Hematopoietic multipotent progenitor cell treated with erythropoietin and hydrocortisone succinate and interleukin-3 and kit ligand, for 8 days (in vitro differentiated cells): Measurements from ENCODE around the gene NF2.
A peak's percentile ranks its signal among the peaks of the same experiment; 100 is the strongest.
"Not testable (repeated sequence)": the region's sequence is repeated elsewhere in the genome, so short reads cannot be mapped to it uniquely, and the experiment has no call there.

Source experiments
- DNase-seq: peaks from one replicate; pipeline ENCODE4 v3.0.0-alpha.2; 2015

NF2 gene

DNA sequence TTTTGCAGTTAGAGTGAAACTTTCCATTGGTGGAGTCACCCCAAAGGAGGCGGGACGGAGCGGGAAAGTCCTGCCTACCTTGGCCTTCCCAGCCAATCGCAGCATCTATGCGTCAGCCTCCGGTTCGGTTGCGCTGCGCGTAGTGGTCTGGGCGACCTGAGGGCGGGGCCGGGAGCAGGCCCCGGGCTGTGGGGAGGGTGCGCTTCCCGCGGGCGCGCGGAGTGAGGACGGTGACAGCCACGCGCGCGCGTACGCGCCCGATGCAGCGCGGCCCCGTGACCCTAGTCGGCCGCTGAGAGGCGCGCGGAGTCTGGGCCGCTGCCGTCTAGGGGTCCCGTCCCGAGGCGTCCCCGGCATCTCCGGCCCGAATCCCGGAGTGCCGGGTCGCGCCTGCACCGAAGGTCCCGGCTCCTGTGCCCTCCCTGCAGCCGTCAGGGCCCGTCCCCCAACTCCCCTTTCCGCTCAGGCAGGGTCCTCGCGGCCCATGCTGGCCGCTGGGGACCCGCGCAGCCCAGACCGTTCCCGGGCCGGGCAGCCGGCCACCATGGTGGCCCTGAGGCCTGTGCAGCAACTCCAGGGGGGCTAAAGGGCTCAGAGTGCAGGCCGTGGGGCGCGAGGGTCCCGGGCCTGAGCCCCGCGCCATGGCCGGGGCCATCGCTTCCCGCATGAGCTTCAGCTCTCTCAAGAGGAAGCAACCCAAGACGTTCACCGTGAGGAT, at the start of gene NF2:
NF2 (plus strand) TSS at position 276 of the 718 bp plus-strand sequence; CDS start at position 642, 366 bp downstream.
- peak; percentile 100 for DNase-seq

DNA sequence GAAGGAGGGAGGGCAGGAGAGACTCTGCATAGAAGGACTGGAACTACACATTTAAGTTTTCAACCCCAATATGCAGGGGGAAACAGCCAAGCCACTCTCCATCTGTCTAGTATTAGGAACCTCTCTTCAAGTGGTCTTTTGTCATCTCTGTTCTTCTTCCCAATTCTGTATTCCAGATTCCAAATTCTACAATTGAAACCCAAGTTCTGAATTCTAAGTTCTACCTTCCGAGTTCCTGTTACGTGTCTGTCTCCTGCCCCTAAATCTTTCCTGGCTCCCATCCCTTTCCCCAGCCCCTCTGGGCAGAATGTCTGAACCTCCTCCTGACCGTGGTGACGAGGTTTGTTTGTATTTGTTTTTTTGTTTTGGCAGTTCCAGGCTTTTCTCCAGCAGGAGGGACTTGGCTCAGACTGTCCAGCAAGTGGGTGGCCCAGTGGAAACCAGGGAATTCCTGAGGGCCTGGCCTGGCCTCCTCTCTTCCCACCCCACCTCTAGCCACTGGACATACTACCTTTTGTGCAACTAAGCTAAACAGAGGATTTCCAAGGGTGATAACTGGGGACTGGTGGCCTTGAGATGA, 48.3 kb upstream of the NF2 start:
- DNase-seq = no peak

DNA sequence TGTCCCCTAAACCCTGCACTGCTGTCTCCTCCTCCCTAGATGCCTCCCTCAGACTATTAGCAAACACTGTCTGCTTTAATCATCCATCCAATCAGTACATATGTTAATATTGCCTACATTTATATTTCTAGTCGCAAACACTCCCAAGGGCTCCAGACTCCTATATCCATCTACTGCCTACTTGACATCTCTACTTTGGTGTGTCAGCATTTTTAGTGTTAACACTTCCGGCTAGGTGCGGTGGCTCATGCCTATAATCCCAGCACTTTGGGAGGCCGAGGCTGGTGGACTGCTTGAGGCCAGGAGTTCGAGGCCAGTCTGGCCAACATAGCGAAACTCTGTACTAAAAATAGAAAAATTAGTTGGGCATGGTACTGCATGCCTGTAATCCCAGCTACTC, 44.4 kb upstream of the NF2 start:
- DNase-seq = no peak

DNA sequence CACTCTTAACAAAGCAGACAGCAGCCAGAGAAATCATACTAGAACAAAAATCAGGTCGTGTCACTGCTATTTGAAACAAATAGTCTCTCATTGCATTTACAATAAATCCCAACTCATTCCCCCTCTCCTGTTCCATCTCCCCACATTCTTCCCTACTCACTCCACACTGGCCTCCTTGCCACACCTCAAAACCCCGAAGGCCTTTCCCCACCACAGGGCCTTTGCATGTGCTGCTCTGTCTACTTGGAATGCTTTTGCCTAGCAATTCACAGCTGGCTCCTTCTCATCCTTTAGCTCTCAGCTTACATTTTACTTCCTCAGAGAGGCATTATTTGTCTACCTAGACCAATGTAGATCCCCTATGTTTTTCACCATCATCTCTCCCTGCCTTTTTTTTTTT, 43.6 kb upstream of the NF2 start:
- no peak for DNase-seq

DNA sequence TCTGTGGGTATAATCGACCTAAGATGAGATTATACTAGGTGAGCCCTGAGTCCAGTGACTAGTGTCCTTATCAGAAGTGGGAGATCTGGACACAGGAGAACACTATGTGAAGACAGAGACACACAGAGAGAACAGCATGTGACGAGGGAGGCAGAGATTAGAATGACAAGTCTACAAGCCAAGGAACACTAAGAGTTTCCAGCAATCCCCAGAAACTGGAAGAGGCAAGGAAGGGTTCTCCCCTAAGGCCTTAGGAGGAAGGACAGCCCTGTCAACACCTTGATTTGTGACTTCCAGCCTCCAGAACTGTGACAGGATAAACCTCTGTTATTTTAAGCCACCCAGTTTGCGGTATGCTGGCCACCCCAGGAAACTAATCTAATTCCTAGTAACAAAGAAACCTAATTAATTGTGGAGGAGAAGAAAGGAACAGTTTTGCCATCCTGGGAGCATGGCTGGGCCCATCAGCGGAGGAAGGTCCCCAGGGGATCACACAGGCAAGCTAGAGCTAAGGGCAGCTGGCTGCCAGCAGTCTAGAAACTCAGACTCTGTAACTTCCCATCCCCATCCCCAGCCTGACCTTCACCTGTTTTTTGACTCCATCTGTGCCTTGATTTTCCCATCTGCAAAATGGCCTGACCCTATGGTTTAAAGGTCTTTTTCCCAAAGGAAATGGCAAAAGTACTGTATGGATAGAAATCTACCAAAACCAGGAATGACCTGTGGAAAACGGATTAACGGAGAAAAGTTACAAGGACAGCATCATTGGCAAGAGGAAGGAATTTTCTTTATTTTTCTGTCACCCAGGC, 39.6 kb upstream of the NF2 start:
- no peak for DNase-seq

DNA sequence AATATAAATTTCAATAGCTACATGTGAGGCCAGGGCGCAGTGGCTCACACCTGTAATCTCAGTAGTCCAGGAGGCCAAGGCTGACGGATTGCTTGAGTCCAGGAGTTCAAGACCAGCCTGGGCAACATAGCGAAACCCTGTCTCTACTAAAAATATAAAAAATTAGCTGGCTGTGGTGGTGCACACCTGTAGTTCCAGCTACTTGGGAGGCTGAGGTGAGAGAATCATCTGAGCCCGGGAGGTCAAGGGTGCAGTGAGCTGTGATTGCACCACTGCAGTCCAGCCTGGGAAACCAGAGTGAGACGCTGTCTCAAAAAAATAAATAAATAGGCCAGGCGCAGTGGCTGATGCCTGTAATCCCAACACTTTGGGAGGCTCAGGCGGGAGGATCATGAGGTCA, 36.9 kb upstream of the NF2 start:
- DNase-seq = not testable (repeated sequence)

DNA sequence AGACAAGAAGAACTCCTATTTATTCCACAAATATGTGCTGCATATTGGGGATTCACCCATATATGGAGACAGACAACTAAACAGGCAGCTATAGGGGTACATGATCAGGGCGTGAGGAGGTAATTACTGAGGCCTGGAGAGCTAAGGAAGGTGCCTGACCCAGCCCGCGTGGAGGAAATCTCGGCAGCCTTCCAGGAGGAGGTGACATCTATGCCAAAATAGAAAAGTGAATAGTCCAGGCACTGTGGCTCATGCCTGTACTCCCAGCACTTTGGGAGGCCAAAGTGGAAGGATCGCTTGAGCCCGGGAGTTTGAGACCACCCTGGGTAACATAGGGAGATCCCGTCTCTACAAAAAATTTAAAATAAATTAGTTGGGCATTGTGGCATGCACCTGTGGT, 36.1 kb upstream of the NF2 start:
- no peak for DNase-seq

DNA sequence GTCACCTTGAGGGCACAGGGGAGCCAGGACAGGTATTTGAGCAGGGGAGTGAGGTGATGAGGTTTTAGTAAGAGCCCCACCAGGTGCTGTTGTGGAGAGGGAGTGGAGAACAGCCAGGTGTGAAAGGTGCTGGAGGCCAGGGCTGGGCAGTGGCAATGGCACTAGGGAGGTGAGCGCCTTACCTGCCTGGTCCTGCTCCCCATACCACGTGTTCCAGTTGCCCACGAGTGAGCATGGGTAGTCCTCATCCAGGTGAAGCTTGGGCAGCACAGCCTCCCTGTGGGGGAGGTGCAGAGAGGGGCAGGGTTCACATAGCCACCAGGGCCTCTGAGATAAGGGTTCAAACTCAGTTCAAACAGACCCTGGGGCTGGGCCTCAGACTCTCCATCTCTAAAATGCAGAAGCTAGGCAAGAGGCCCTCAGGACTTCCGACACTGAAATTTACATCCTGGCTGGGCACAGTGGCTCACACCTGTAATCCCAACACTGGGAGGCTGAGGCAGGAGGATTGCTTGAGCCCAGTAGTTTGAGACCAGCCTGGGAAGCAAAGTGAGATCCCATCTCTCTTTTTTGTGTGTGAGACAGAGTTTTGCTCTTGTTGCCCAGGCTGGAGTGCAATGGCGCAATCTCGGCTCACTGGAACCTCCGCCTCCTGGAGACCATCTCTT, 34.3 kb upstream of the NF2 start:
- DNase-seq = no peak

DNA sequence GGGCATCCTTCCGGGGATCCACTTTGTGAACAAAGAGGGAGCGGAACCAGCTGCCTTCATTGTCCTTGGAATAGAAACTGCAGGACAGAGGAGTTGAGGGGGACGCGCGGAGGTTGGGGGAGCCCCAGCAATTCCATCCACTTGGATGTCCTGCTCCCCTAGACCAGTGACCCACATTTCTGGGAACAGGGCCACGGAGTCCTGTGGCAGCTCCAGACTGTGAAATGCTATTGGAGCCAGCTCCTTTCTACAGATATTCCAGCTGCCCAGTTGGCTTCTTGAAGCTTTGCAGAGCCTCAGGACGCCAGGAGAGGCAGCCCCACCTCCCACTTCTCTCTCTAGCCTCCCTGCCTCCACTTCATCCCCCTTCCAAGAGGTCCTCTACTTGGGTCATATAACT, 33.0 kb upstream of the NF2 start:
- DNase-seq = no peak

DNA sequence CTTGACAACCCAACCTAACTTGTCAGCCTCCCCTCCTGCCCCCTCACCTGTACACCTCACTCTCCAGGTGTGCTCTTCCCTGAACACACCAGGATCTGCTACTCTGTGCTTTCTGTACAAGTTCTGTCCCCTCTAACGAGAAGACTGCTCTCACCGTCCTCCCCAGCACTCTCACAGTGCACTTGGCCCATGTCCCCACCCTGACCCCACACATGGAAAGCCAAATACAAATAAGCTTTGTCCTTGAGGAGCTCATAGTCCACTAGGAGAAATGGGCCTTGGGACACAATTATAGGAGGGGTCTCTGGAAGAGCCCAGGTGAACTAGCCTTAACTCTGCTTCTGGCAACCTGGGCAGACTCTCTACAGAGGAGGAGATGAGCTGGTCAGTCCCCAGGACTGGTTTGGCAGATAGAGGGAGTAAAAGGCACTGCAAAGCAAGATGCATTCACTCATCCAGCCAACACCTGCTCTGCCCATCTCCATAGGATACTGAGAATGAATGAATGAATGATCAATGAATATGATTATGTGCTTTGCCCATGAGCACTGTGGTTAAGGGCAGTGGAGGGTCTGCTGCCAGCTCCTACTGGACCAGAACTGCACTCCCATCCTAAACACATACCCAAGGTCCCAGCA, 32.4 kb upstream of the NF2 start:
- no peak for DNase-seq

DNA sequence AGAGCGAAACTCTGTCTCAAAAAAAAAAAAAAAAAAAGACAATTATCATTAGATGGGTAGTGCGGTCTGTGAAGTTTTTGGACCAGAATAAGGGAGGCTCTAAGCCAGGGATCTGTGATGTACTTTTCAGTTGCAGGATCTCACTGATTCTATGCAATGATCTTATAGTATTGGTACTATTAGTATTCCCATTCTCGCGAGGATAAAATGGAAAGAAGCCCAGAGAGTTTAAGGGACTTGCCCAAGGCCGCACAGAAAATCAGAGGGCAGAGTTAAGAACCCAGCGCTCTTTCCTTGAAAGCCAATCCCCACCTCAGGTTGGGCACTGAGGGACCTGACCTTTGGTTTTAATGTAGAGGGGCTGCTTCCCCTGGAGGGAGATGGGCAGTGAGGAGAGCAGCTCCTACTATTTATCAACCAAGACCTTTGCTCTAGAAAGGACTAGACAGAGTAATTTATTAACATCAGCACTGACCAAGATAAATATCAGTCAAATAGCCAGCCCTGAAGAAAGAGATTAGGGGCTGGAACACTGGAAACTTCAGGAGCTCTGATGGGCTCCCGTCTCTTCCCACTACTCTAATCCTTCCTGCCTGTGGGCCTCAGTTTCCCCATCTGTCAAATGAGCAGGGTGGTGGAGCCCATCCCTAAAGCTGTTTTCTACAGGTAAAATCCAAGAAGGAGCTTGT, 28.5 kb upstream of the NF2 start:
- no peak for DNase-seq

DNA sequence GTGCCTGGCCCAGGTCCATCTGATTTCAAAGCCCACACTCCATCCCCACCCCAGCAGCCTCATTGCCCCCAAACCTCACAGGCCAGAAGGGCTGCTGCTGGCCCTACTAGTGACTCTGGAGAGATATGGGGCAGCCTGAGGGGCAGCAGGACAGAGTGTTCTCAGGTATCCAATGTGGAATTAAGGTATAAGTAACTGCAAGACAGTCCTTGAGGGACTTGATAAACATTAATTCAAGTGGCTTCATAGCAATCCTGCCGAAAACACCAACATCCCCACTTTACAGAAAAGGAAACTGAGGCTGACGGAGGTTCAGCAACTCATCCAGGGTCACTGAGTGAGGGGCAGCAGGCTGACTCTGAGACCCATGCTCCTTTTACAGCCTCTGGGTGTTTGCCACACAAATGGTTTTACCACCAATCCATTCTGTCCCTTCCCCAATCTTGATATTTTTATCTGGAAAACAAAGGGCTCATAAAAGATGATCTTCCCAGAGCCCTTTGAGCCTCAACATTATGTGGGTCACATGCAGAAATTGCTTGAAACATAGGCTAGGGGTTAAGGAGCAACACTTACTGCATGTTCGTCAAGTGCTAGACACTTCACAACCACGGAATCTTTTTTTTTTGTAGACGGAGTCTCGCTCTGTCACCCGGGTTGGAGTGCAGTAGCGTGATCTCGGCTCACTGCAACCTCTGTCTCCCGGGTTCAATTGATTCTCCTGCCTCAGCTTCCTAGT, 24.8 kb upstream of the NF2 start:
- no peak for DNase-seq

DNA sequence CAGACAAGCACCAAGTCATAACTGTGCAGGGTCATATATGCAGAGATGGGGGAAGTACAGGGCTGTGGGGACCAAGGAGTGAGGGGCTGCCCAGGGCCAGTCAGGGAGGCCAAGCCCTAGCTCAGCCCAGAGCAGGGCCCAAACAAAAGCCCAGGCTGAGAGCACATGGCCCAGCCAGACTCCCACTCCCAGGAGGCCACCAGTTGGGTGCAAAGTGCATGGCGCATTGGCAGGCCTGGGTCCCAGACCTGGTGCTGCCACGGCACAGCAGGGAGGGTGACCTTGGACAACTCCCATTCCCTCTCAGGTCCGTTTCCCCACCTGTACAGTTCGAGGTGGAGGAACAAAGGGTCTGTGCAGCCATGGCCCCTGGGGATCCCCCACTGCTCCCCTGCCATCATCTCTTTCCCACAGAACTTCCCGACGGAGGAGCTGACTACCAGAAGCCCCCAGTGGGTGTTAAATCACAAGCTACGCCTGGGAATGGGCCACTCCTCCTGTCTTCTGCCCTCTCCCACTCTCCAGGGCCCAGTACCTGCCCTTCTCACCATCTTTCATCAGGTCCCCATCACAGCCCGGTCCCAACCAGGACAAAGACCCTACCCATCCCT, 23.1 kb upstream of the NF2 start:
- DNase-seq = no peak

DNA sequence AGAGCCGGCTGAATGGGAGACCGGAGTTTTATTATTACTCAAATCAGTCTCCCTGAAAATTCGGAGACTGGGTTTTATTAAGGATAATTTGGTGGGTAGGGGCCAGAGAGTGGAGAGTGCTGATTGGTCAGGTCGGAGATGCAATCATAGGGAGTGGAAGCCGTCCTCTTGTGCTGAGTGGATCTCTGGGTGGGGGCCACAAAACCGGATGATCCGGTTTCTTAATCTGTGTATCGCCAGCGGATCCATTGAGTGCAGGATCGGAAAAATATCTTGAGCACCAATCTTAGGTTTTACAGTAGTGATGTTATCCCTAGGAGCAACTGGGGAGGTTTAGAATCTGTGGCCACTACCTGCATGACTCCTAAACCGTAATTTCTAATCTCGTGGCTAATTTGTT, 21.6 kb upstream of the NF2 start:
- DNase-seq = no peak

DNA sequence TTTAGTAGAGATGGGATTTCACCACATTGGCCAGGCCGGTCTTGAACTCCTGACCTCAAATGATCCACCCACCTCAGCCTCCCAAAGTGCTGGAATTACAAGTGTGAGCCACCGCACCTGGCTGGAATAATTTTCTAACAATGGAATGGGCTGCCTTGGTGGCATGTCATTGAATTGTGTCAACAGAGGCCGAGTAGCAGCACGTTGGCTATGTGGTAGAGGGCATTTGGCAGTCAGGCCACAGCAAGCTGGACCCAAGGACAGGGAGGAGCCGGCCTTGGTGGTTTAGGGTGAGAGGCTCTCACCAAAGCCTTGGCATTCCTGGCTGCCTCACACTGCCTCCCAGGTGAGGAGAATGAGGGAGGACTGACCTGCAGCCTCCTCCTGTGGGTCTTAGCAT, 18.5 kb upstream of the NF2 start:
- no peak for DNase-seq

DNA sequence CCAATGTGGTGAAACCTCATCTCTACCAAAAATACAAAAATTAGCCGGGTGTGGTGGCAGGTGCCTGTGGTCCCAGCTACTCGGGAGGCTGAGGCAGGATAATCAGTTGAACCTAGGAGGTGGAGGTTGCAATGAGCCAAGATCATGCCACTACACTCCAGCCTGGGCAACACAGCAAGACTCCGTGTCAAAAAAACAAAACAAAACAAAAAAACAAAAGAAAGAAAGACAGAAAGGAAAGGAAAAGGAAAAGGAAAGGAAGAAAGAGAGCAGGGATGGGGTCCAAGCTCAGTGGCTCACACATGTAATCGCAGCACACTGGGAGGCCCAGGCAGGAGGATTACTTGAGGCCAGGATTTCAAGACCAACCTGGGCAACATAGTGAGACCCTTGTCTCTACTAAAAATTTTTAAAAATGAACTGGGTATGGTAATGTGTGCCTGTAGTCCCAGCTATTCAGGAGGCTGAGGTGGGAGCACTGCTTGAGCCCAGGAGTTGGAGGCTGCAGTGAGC, 17.2 kb upstream of the NF2 start:
- DNase-seq = not testable (repeated sequence)

DNA sequence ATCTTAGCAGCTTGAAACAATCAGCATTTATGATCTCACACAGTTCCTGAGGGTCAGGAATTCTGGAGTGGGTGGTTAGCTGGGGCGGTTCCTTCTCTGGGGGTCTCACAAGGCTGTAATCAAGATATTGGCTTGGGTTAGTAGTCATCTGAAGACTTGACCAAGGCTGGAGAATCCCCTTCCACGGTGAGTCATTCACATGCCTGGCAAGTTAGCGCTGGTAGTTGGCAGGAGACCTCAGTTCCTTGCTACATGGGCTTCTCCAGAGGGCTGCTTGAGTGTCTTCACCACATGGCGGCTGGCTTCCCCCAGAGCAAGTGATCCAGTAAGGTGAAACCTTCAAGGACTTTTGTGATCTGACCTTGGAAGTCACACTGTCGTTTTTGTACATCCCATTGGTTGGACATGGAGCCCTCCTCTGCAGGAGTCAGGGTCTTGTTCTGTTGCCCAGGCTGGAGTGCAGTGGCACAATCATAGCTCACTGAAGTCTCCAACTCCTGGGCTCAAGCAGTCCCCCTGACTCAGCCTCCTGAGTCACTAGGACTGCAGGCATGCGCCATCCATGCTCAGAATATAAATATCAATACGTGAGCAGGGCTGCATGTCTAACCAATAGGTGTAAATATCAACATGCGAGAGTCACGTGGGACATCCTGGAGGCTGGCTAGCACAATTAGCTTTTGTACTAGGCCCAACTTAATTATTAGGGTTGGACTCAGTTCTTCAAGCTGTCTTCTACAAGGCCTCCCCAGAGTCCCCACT, 15.3 kb upstream of the NF2 start:
- DNase-seq = no peak

DNA sequence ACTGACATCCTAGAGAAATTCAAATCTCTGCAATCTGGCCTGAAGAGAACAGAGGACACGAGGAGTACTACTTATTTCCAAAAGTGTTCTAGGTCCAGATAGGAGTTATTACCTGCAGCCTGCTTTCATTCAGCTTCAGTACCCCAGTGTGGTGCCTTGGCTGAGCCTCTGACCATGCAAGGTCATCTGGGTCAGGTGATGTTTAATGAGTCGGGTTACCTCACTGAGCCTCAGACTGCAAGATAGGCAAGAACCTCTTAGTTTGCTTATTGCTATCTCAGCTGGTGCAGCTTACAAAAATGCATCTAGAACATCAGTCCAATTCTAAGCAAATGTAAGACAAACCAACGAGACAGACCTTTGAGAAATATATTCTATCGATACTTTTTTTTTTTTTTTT, 9.5 kb upstream of the NF2 start:
- no peak for DNase-seq

DNA sequence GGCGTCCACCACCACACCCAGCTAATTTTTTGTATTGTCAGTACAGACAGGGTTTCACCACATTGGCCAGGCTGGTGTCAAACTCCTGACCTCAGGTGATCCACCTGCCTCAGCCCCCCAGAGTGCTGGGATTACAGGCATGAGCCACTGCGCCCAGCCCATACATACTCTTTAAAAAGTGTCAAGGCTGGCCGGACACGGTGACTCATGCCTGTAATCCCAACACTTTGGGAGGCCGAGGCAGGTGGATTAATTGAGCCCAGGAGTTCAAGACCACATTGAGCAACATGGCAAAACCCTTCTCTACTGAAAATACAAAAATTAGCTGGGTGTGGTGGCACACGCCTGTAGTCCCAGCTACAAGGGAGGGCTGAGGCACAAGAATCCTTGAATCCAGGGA, 9.0 kb upstream of the NF2 start:
- DNase-seq = not testable (repeated sequence)

DNA sequence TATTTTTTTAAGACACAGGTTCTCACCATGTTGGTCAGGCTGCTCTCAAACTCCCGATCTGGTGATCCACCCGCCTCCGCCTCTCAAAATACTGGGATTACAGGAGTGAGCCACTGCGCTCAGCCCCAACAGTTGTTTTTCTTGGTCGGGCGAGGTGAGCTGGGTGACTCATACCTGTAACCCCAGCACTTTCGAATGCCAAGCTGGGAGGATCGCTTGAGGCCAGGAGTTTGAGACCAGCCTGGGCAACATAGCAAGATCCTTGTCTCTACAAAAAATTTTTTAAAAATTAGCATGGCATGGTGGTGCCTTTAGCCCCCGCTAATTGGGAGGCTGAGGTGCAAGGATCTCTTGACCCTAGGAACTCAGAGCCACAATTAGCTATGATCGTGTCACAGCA, 7.0 kb upstream of the NF2 start:
- no peak for DNase-seq
